Loucy (cell line): ENCODE data around the gene RAD9A.

Experiments
- H2AFZ ChIP-seq: fragments of 200-600 bp; sonication (generic); 2 replicates; pipeline ENCODE4 v1.6.0; 2016; ENCODE audit warnings: antibody characterized with exemption, mild to moderate bottlenecking, low read length, moderate library complexity
- H3F3A ChIP-seq: fragments of 200-600 bp; 2 replicates; pipeline ENCODE4 v1.6.0; 2016; ENCODE audit warnings: antibody characterized with exemption, low read depth, mild to moderate bottlenecking
- H3K27me3 ChIP-seq: fragments of 200-600 bp; sonication (generic); 2 replicates; pipeline ENCODE4 v1.6.1; 2014; ENCODE audit warnings: low read length, mild to moderate bottlenecking; ENCODE audit not compliant: insufficient read depth, poor library complexity, severe bottlenecking
- H3K36me3 ChIP-seq: fragments of 200-600 bp; sonication (generic); 2 replicates; pipeline ENCODE4 v1.6.1; 2016; ENCODE audit warnings: low read length; ENCODE audit not compliant: insufficient read depth
- H3K4me1 ChIP-seq: fragments of 200-600 bp; sonication (generic); 2 replicates; pipeline ENCODE4 v1.5.1; 2014; ENCODE audit warnings: low read length, mild to moderate bottlenecking; ENCODE audit not compliant: insufficient read depth, poor library complexity, severe bottlenecking
- H3K4me2 ChIP-seq: fragments of 200-600 bp; sonication (generic); 2 replicates; pipeline ENCODE4 v1.6.0; 2014; ENCODE audit warnings: antibody characterized with exemption, low read length, low read depth, mild to moderate bottlenecking; ENCODE audit not compliant: poor library complexity, severe bottlenecking
- H3K4me3 ChIP-seq: fragments of 200-600 bp; sonication (generic); 2 replicates; pipeline ENCODE4 v1.5.1; 2014; ENCODE audit warnings: low read length, mild to moderate bottlenecking, mixed read lengths; ENCODE audit not compliant: poor library complexity, severe bottlenecking
- H3K79me2 ChIP-seq: fragments of 200-600 bp; sonication (generic); 2 replicates; pipeline ENCODE4 v1.6.1; 2014; ENCODE audit warnings: low read length; ENCODE audit not compliant: insufficient read depth
- H3K9ac ChIP-seq: fragments of 200-600 bp; sonication (generic); 2 replicates; pipeline ENCODE4 v1.6.0; 2014; ENCODE audit warnings: mild to moderate bottlenecking, low read depth, low read length, moderate library complexity; ENCODE audit not compliant: poor library complexity, severe bottlenecking
- H3K9me2 ChIP-seq: fragments of 200-600 bp; sonication (generic); replicated peaks from 2 replicates; pipeline ENCODE4 v1.6.1; 2016; ENCODE audit warnings: low read depth, low read length, mixed read lengths
- H3K9me3 ChIP-seq: fragments of 200-600 bp; sonication (generic); 2 replicates; pipeline ENCODE4 v1.6.1; 2014; ENCODE audit warnings: mild to moderate bottlenecking, antibody characterized with exemption, low read length, low read depth; ENCODE audit not compliant: insufficient read depth
- H4K20me1 ChIP-seq: fragments of 200-600 bp; sonication (generic); 2 replicates; pipeline ENCODE4 v1.6.0; 2014; ENCODE audit warnings: antibody characterized with exemption, low read length, mild to moderate bottlenecking; ENCODE audit not compliant: insufficient read depth, poor library complexity, severe bottlenecking
- EZH2phosphoT487 ChIP-seq: fragments of 200-600 bp; IDR thresholded peaks from 2 replicates; pipeline ENCODE4 v1.6.1; 2018; ENCODE audit warnings: antibody characterized with exemption, mild to moderate bottlenecking, moderate library complexity, borderline replicate concordance
- TF ChIP-seq, protein P1 (sequence below): fragments of 200-600 bp; sonication (generic); conservative IDR thresholded peaks from 2 replicates; pipeline ENCODE4 v1.5.1; 2014; ENCODE audit warnings: mild to moderate bottlenecking, antibody characterized with exemption, low read length

Gene RAD9A

DNA sequence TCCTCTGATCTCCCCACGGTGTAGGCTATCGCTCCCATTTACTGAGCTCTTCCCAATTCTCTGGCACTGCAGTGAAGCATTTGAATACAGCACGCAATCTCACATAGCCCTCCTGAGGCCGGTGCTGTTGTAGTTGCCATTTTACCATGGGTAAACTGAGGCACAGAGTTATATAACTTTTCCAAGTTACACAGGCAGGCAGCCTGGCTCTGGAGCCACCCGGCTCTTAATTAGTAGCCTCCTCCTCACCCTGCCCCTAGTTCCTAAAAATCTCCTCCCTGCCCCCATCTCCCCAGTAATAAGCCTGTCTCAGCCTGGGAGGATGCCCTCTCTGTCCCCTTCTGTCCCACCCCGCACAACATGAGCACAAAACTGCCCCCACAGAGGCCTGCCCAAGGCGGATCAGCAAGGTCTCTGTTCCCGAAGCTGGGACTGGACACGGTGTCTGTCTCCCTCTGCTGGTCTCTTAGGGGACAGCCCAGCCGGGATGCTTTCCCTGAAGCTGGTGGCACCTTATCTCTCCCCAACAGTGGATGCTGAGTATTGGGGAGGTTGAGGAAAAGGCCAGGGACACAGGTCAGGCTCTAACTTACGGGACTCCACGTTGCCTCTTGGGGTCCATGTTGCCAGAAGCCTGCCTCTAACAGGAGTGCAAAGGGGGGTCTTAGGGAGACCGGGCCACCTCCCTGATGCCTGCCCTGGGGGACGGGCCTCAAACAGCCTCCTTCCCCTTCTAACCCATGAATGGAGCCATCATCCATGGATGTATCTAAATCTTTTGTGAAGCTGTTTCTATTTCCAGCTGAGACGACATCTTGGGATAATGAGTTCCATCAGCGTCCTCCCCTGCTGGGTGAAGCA, 9.3 kb upstream of the RAD9A start:
- Histone ChIP-seq H3F3A (no peaks in the 10 kb centered on the region), H3K9me2 (no peaks in the 10 kb centered on the region), H3K9ac (no peak overlapping the region), H3K4me3 (no peak overlapping the region), H2AFZ (no peak overlapping the region), H3K9me3 (no peaks in the 10 kb centered on the region), H3K4me1 (no peaks in the 10 kb centered on the region), H3K79me2 (no peaks in the 10 kb centered on the region), H3K36me3 (no peaks in the 10 kb centered on the region), H3K4me2 (no peak overlapping the region), H4K20me1 (no peaks in the 10 kb centered on the region), H3K27me3 (no peaks in the 10 kb centered on the region)
- TF ChIP-seq, protein P1, sequence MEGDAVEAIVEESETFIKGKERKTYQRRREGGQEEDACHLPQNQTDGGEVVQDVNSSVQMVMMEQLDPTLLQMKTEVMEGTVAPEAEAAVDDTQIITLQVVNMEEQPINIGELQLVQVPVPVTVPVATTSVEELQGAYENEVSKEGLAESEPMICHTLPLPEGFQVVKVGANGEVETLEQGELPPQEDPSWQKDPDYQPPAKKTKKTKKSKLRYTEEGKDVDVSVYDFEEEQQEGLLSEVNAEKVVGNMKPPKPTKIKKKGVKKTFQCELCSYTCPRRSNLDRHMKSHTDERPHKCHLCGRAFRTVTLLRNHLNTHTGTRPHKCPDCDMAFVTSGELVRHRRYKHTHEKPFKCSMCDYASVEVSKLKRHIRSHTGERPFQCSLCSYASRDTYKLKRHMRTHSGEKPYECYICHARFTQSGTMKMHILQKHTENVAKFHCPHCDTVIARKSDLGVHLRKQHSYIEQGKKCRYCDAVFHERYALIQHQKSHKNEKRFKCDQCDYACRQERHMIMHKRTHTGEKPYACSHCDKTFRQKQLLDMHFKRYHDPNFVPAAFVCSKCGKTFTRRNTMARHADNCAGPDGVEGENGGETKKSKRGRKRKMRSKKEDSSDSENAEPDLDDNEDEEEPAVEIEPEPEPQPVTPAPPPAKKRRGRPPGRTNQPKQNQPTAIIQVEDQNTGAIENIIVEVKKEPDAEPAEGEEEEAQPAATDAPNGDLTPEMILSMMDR, result peak; percentile 94
- TF ChIP-seq EZH2phosphoT487, result no peak

DNA sequence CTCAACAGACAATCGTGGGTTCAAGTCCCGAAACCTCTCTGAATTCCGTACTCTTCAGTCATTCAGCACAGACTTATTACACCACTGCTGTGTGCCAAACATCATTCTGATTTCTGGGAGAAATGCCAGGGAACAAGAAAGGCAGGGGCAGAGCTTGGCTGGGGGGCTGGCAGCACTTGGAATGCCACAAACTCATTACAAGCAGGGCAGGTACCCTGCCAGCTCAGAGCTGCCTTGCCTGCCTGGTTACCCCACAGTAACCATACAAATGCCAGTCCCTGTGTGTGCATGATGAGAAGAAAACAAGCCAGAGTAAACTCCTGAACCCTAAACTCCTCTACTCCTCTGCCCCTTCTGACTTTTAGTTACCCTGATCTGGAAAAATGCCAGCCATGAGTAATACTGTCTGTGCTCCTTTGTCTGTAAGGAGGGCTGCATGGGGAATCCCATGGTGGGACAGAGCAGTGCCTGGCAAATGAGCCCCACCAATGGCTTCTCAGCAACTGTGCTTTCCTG, 6.9 kb upstream of the RAD9A start:
- peaks cover 4% of the 10 kb centered on the region for H4K20me1 ChIP-seq
- no peak overlapping the region for H2AFZ ChIP-seq
- no peaks in the 10 kb centered on the region for H3K4me1 ChIP-seq
- H3K27me3 ChIP-seq, result no peaks in the 10 kb centered on the region
- H3K9ac ChIP-seq, result no peak overlapping the region
- no peaks in the 10 kb centered on the region for H3K9me2 ChIP-seq
- H3K4me2 ChIP-seq, result no peak overlapping the region
- TF ChIP-seq, protein P1, result no peak
- TF ChIP-seq EZH2phosphoT487, result no peak
- H3K9me3 ChIP-seq, result no peaks in the 10 kb centered on the region
- no peaks in the 10 kb centered on the region for H3K36me3 ChIP-seq
- no peak overlapping the region for H3K4me3 ChIP-seq
- H3K79me2 ChIP-seq, result peaks cover 4% of the 10 kb centered on the region; the same call in 1 of the 2 replicates
- no peaks in the 10 kb centered on the region for H3F3A ChIP-seq

DNA sequence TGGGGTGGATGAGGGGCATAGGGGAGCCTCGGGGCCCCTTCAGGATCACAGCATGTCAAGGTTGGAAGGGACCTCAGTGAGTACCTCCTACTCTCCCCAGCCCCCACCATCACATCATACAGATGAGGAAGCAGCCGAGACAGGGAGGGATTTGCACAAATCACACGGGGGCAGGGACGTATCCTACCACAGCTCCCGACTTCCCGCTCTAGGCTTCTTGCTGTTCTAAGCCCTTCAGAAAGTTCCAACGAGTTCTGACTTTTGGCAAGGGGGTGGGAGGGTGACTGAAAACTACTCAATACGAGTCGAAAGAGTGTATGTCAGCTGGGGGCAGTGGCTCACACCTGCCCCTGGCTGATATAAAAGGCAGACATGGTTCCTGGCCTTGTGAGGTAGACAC, 4.7 kb upstream of the RAD9A start:
- no peaks in the 10 kb centered on the region for H3K27me3 ChIP-seq
- H3K79me2 ChIP-seq, result peaks cover 19% of the 10 kb centered on the region; the same call in 1 of the 2 replicates
- no peaks in the 10 kb centered on the region for H3K36me3 ChIP-seq
- no peak overlapping the region for H3K4me2 ChIP-seq
- H2AFZ ChIP-seq, result no peak overlapping the region
- no peaks in the 10 kb centered on the region for H3K9me3 ChIP-seq
- H3K4me3 ChIP-seq, result no peak overlapping the region
- peaks cover 10% of the 10 kb centered on the region for H3K4me1 ChIP-seq
- H3K9me2 ChIP-seq, result no peaks in the 10 kb centered on the region
- H3F3A ChIP-seq, result peaks cover 3% of the 10 kb centered on the region; the same call in 1 of the 2 replicates
- no peak overlapping the region for H3K9ac ChIP-seq
- no peak for TF ChIP-seq EZH2phosphoT487
- TF ChIP-seq, protein P1, result no peak
- H4K20me1 ChIP-seq, result peaks cover 4% of the 10 kb centered on the region
